GOT3 (cell line): ENCODE results near the gene SHROOM3.

Source experiments
- DNase-seq: peaks from one replicate; lab custom pipeline; 2025; ENCODE audit warnings: mixed read lengths; lab: John Stamatoyannopoulos, UW

Gene SHROOM3

GRCh38 chr4:76781698-76782595 is 346.9 kb downstream of the SHROOM3 start:
- no peak for DNase-seq

- no peak for DNase-seq
Measured at GRCh38 chr4:76782837-76783236, 347.8 kb downstream of the SHROOM3 start.

- no peak for DNase-seq
Measured at GRCh38 chr4:76783836-76784235, 348.8 kb downstream of the SHROOM3 start.

- DNase-seq = no peak
Measured at GRCh38 chr4:76784237-76784636, 349.2 kb downstream of the SHROOM3 start.

- DNase-seq = no peak
Measured at GRCh38 chr4:76787898-76788297, 352.9 kb downstream of the SHROOM3 start.

- no peak for DNase-seq
Measured at GRCh38 chr4:76790377-76790776, 355.3 kb downstream of the SHROOM3 start.

- DNase-seq = no peak
Measured at GRCh38 chr4:76791479-76791878, 356.4 kb downstream of the SHROOM3 start.

- DNase-seq = no peak
Measured at GRCh38 chr4:76792418-76792817, 357.4 kb downstream of the SHROOM3 start.

GRCh38 chr4:76795243-76795642 is 360.2 kb downstream of the SHROOM3 start:
- no peak for DNase-seq

GRCh38 chr4:76799140-76799539 is 364.1 kb downstream of the SHROOM3 start:
- no peak for DNase-seq

- no peak for DNase-seq
Measured at GRCh38 chr4:76799718-76800117, 364.7 kb downstream of the SHROOM3 start.

GRCh38 chr4:76800902-76801301 is 365.9 kb downstream of the SHROOM3 start:
- DNase-seq = no peak

- no peak for DNase-seq
Measured at GRCh38 chr4:76801621-76802235, 366.7 kb downstream of the SHROOM3 start.

GRCh38 chr4:76802236-76803021 is 367.4 kb downstream of the SHROOM3 start:
- no peak for DNase-seq

- peak; percentile 41 for DNase-seq
Measured at GRCh38 chr4:76803522-76803921, 368.5 kb downstream of the SHROOM3 start.

- no peak for DNase-seq
Measured at GRCh38 chr4:76804096-76804495, 369.1 kb downstream of the SHROOM3 start.

GRCh38 chr4:76806346-76806745 is 371.3 kb downstream of the SHROOM3 start:
- DNase-seq = no peak

GRCh38 chr4:76806757-76807156 is 371.7 kb downstream of the SHROOM3 start:
- DNase-seq = no peak

- DNase-seq = no peak
Measured at GRCh38 chr4:76809594-76810305, 374.7 kb downstream of the SHROOM3 start.

- DNase-seq = no peak
Measured at GRCh38 chr4:76811604-76812412, 376.8 kb downstream of the SHROOM3 start.

GRCh38 chr4:76813070-76813469 is 378.0 kb downstream of the SHROOM3 start:
- DNase-seq = no peak
